ENCODE results near the gene SPOCK1. TPM values are rescaled to one million over a fixed set of nuclear protein-coding genes. Genes with fewer than 3 reads are reported as not detected.

SPOCK1 gene
- total and polyA plus RNA-seq, 2 of the 4 experiments (the other 2 are of a cell fraction) = 5.0 to 20.3 TPM

DNA sequence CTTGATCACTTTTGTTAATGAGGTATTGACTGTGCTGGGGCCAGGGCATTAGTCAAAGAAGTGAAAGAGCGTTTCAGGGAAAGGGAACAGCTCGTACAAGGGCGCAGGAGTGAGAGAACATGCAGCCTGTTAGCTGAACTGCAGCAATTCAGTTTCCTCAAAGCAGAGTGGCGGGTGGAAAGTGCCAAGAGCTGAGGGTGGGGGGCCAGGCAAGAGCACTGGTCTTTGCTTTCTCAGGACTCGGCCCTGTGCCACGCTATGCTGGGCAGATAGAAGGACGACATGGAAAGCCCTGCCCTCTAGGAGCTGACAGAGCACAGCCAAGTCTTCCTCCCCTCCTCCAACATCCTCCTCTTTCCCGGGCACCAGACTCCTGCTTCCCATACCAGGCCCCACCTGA lies 304.8 kb downstream of the SPOCK1 start:
- ATAC-seq (ENCODE audit: low read depth) = no peak
- no peak overlapping the region for H4K8ac ChIP-seq (ENCODE audit: low read depth in 2 of 2, low read length in 2 of 2)
- H2BK15ac ChIP-seq (ENCODE audit: low read depth, low read length) = no peak overlapping the region
- no peak overlapping the region for H3K14ac ChIP-seq (replicated peaks; ENCODE audit: low read depth, low read length)
- no peak for TF ChIP-seq CEBPB (IDR thresholded peaks at IDR 0.05; ENCODE audit: low read depth, low read length)
- TF ChIP-seq RCOR1 (IDR thresholded peaks at IDR 0.05; ENCODE audit: insufficient replicate concordance, low read length) = no peak
- TF ChIP-seq NFE2L2 (IDR thresholded peaks at IDR 0.05; ENCODE audit: low read depth, low read length) = no peak
- no peak for TF ChIP-seq SMC3 (IDR thresholded peaks at IDR 0.05; ENCODE audit: low read depth, low read length)
- no peak for TF ChIP-seq MAFK (IDR thresholded peaks at IDR 0.05; ENCODE audit: low read depth, low read length)
- no peak for TF ChIP-seq RFX5 (IDR thresholded peaks at IDR 0.05; ENCODE audit: low read depth, low read length)
- no peak for TF ChIP-seq USF2 (IDR thresholded peaks at IDR 0.05; ENCODE audit: low read depth, low read length)
- TF ChIP-seq RAD21 (IDR thresholded peaks at IDR 0.05; ENCODE audit: low read length) = no peak
- no peak for TF ChIP-seq MXI1 (IDR thresholded peaks at IDR 0.05; ENCODE audit: borderline replicate concordance, low read depth, low read length)
- no peak for TF ChIP-seq CHD1 (IDR thresholded peaks at IDR 0.05; ENCODE audit: low read depth, low read length)
- no peak for TF ChIP-seq MAZ (IDR thresholded peaks at IDR 0.05; ENCODE audit: borderline replicate concordance, low read depth, low read length)
- TF ChIP-seq ELK1 (IDR thresholded peaks at IDR 0.05; ENCODE audit: borderline replicate concordance, low read depth, low read length) = no peak
- TF ChIP-seq BHLHE40 (IDR thresholded peaks at IDR 0.05; ENCODE audit: low read depth, low read length) = no peak
- TF ChIP-seq POLR2A (IDR thresholded peaks at IDR 0.05; ENCODE audit: low read depth, low read length) = no peak
- TF ChIP-seq CTCF (conservative IDR thresholded peaks at IDR 0.05; ENCODE audit: low read depth, low read length) = no peak
- no peak for TF ChIP-seq FOS (IDR thresholded peaks at IDR 0.05; ENCODE audit: low read depth, low read length)
- no TSS peak for BruUV-seq (replicated peaks)
- no peak overlapping the region for H3K9ac ChIP-seq (ENCODE audit: low read depth, low read length)
- H3K9me1 ChIP-seq (ENCODE audit: insufficient read depth, low read length) = no peaks in the 10 kb centered on the region; the same call in 1 of the 2 replicates
- H2BK120ac ChIP-seq (ENCODE audit: low read depth, low read length) = no peak overlapping the region
- no peak overlapping the region for H3K27ac ChIP-seq (ENCODE audit: insufficient read depth, low read length)
- no peak for DNase-seq
- H3K18ac ChIP-seq (ENCODE audit: low read depth, low read length) = no peak overlapping the region
- H4K20me1 ChIP-seq (ENCODE audit: insufficient read depth, low read length) = no peaks in the 10 kb centered on the region
- peaks cover 2% of the 10 kb centered on the region; the same call in 1 of the 2 replicates for H3K4me1 ChIP-seq (ENCODE audit: control insufficient read depth, insufficient read depth, low read length)
- H3K4ac ChIP-seq (ENCODE audit: low read depth, low read length) = no peak overlapping the region
- no peak overlapping the region for H3K4me3 ChIP-seq (ENCODE audit: insufficient read depth, low read depth, low read length)
- H4K5ac ChIP-seq (ENCODE audit: low read depth, low read length) = no peak overlapping the region
- in situ Hi-C loops (cut with MboI; ENCODE audit: low sequenced_read_pairs) = no loop called here
- H3K27me3 ChIP-seq (ENCODE audit: control insufficient read depth, insufficient read depth, low read length) = no peaks in the 10 kb centered on the region
- ChIA-PET POLR2A (ENCODE audit: unreplicated experiment) (no interaction called here), CTCF (no interaction called here)
- H4K91ac ChIP-seq (ENCODE audit: insufficient read depth, low read depth, low read length) = no peak overlapping the region
- WGBS, 2 experiments (ENCODE audit: extremely low coverage in 2 of 2, insufficient read length in 1 of 2) = no CpG with 5 or more reads among the region's 8 CpGs
- no peak overlapping the region for H2BK5ac ChIP-seq (ENCODE audit: low read depth, low read length, poor library complexity, severe bottlenecking)
- H3K36me3 ChIP-seq (ENCODE audit: control insufficient read depth, insufficient read depth, low read length) = no peaks in the 10 kb centered on the region
- H3K4me2 ChIP-seq (ENCODE audit: low read depth, low read length) = no peak overlapping the region
- dilution Hi-C loops (cut with HindIII; ENCODE audit: low sequenced_read_pairs, unreplicated experiment) = no loop called here
- no peak overlapping the region for H2AK5ac ChIP-seq (ENCODE audit: low read depth, low read length)
- H3K23ac ChIP-seq (ENCODE audit: low read depth, low read length) = no peak overlapping the region
- intact Hi-C loops (cut with micrococcal nuclease) = no loop called here
- H3K79me1 ChIP-seq (ENCODE audit: low read depth in 1 of 2, low read length in 2 of 2) = no peaks in the 10 kb centered on the region
- no peak overlapping the region for H2AFZ ChIP-seq (replicated peaks; ENCODE audit: low read length, poor library complexity)
- no peak overlapping the region for H2BK20ac ChIP-seq (ENCODE audit: low read depth, low read length)
- no peak overlapping the region for H3K56ac ChIP-seq (ENCODE audit: extremely low read depth, insufficient read depth, low read length)
- H3K9me3 ChIP-seq (ENCODE audit: control insufficient read depth, insufficient read depth, low read length) = no peaks in the 10 kb centered on the region
- H2AK9ac ChIP-seq (replicated peaks; ENCODE audit: low read depth, low read length, poor library complexity) = no peak overlapping the region

All from IMR-90 (cell line).